Kidney (tissue), 14 donors: ENCODE data around the gene WAPL. TPM values are rescaled to one million over a fixed set of nuclear protein-coding genes. Genes with fewer than 3 reads are reported as not detected.

Source experiments
- DNase-seq, 5 donors: peaks; one replicate each; pipeline ENCODE4 v3.0.0-alpha.2; 2013 to 2020
- FAIRE-seq: peaks from 2 replicates; lab custom pipeline; 2012; peaks lifted over from hg19 to GRCh38; lab: Jason Lieb, UNC
- H3K27ac ChIP-seq, 2 donors: one replicate each; pipeline ENCODE4 v1.7.0; 2013; ENCODE audit warnings: low read depth in 2 of 2, low read length in 2 of 2, inconsistent platforms in 1 of 2
- H3K27me3 ChIP-seq: one replicate; pipeline ENCODE4 v1.7.1; 2013; ENCODE audit warnings: low read length, inconsistent platforms; ENCODE audit not compliant: control insufficient read depth, insufficient read depth
- H3K36me3 ChIP-seq, 3 donors: one replicate each; pipeline versions ENCODE4 v1.7.0 to v1.7.1; 2013; ENCODE audit warnings: low read length in 3 of 3, control low read depth in 1 of 3, inconsistent platforms in 1 of 3; ENCODE audit not compliant: insufficient read depth in 3 of 3, control insufficient read depth in 2 of 3
- H3K4me1 ChIP-seq, 3 donors: one replicate each; pipeline versions ENCODE4 v1.7.0 to v1.7.1; 2013; ENCODE audit warnings: low read length in 3 of 3, inconsistent platforms in 1 of 3, low read depth in 1 of 3; ENCODE audit not compliant: control insufficient read depth in 2 of 3, insufficient read depth in 2 of 3
- H3K4me3 ChIP-seq, 3 donors: one replicate each; pipeline versions ENCODE4 v1.7.0 to v1.8.1; 2013; ENCODE audit warnings: low read length in 3 of 3, control low read depth in 1 of 3, inconsistent platforms in 1 of 3
- H3K9ac ChIP-seq, 3 donors: one replicate each; pipeline versions ENCODE4 v1.7.0 to v1.7.1; 2013; ENCODE audit warnings: low read length in 3 of 3, control low read depth in 1 of 3, inconsistent platforms in 1 of 3
- H3K9me3 ChIP-seq, 3 donors: one replicate each; pipeline versions ENCODE4 v1.7.0 to v1.7.1; 2013; ENCODE audit warnings: low read length in 3 of 3, control low read depth in 1 of 3, inconsistent platforms in 1 of 3; ENCODE audit not compliant: control insufficient read depth in 2 of 3, insufficient read depth in 1 of 3
- CTCF ChIP-seq: IDR thresholded peaks from 3 replicates; pipeline ENCODE4 v1.5.1; 2012; ENCODE audit warnings: mild to moderate bottlenecking, moderate library complexity, borderline replicate concordance; ENCODE audit not compliant: insufficient read depth; ENCODE audit errors: extremely low read depth
- intact Hi-C: fragments of 100-400 bp; cut with DNase I; formaldehyde crosslinking; loops from one replicate; pipeline ENCODE4 v1.11.1; 2022
- polyA plus RNA-seq: library from polyadenylated mRNA; stranded (reverse); fragments of 350-450 nt; fragmentation: Illumina TruSeq; extraction: RNeasy Lipid Tissue Mini Kit (QIAGEN cat#74804); gene quantifications from one replicate; pipeline ENCODE4 v1.2.3, GENCODE V29; 2014; ENCODE audit warnings: low read depth, low replicate concordance; ENCODE audit not compliant: insufficient read depth
- total RNA-seq: library from RNA; stranded (reverse); fragmentation: NEBNext Ultra II Directional; extraction: Animal tissue kit (Norgen Biotek cat#: 25700); gene quantifications from one replicate; pipeline ENCODE4 v1.2.1, GENCODE V29; 2021
- donor health status: control.
- donor health status: control.
- donor health status: control.
- donor health status: control.
- donor health status: control.
- donor health status: DM: yes; HTN: yes; CAD: no.
- donor health status: Normal renal cell carcinoma (clear cell type).

The WAPL gene
- total and polyA plus RNA-seq, 2 donors from 2014 or later, result 17.6 to 34.7 TPM

- Histone ChIP-seq H3K27ac (no peak overlapping the region), H3K36me3 (no peaks in the 10 kb centered on the region), H3K27me3 (no peaks in the 10 kb centered on the region), H3K9me3 (no peaks in the 10 kb centered on the region), H3K4me1 (no peaks in the 10 kb centered on the region), H3K4me3 (no peak overlapping the region), H3K9ac (no peak overlapping the region)
- no peak for DNase-seq
- no peak for TF ChIP-seq CTCF
- no peak for FAIRE-seq
- intact Hi-C loops, result no loop called here
Measured at GRCh38 chr10:86419101-86419500, 102.5 kb downstream of the WAPL start.

GRCh38 chr10:86415583-86415982, 106.0 kb downstream of the WAPL start:
- FAIRE-seq, result no peak
- no peaks in the 10 kb centered on the region for H3K27me3 ChIP-seq
- peaks cover 0 to 4% (median 2%) of the 10 kb centered on the region in 3 donors for H3K9me3 ChIP-seq
- TF ChIP-seq CTCF, result no peak
- no peaks in the 10 kb centered on the region for H3K36me3 ChIP-seq
- peaks cover 0 to 13% (median 7%) of the 10 kb centered on the region in 3 donors for H3K4me1 ChIP-seq
- no peak overlapping the region for H3K27ac ChIP-seq
- DNase-seq, result no peak
- no peak overlapping the region for H3K9ac ChIP-seq
- no peak overlapping the region for H3K4me3 ChIP-seq
- intact Hi-C loops, result no loop called here

GRCh38 chr10:86415116-86415515, 106.5 kb downstream of the WAPL start:
- Histone ChIP-seq H3K4me1 (peaks cover 0 to 13% (median 7%) of the 10 kb centered on the region in 3 donors), H3K9ac (no peak overlapping the region), H3K27me3 (no peaks in the 10 kb centered on the region), H3K9me3 (peaks cover 0 to 5% (median 3%) of the 10 kb centered on the region in 3 donors), H3K36me3 (no peaks in the 10 kb centered on the region), H3K4me3 (no peak overlapping the region), H3K27ac (no peak overlapping the region)
- FAIRE-seq, result no peak
- no peak for TF ChIP-seq CTCF
- no peak for DNase-seq
- intact Hi-C loops, result no loop called here
